B cell (primary cell): ENCODE measurements around the gene SFMBT2. TPM values are rescaled to one million over a fixed set of nuclear protein-coding genes. Genes with fewer than 3 reads are reported as not detected.

Experiments used
- ATAC-seq: fragments of 200-7000 bp; cut with Tn5 transposase; one replicate; pipeline ENCODE4 v1.10.0; 2021; ENCODE audit warnings: low read depth, mild to moderate bottlenecking, moderate number of reproducible peaks, moderate library complexity
- CTCF ChIA-PET: fragments of 350-600 bp; sonication (Branson Sonifier 250); formaldehyde crosslinking; loops from one replicate; lab custom pipeline; 2021; ENCODE audit warnings: antibody characterized with exemption, inconsistent platforms; lab: Charles Lee
- POLR2A ChIA-PET: fragments of 350-600 bp; sonication (Branson Sonifier 250); formaldehyde crosslinking; loops from one replicate; lab custom pipeline; 2021; ENCODE audit warnings: antibody characterized with exemption; lab: Charles Lee
- DNase-seq: peaks from one replicate; pipeline ENCODE4 v3.0.0; 2013
- H2AFZ ChIP-seq: 2 replicates; pipeline ENCODE4 v1.6.1; 2012; ENCODE audit warnings: mild to moderate bottlenecking, low read depth, low read length; ENCODE audit not compliant: insufficient read depth, poor library complexity, severe bottlenecking
- H3K27ac ChIP-seq, 2 donors: 1 replicate in 1 of 2; 2 replicates in 1 of 2; pipeline ENCODE4 v1.5.1; 2012 to 2013; ENCODE audit warnings: low read length in 2 of 2, mild to moderate bottlenecking in 2 of 2, moderate library complexity in 1 of 2
- H3K27me3 ChIP-seq, 4 experiments: fragments of 200-600 bp in 1 of 4; sonication (generic) in 1 of 4; replicated peaks in 1 of 4; 1 replicate in 2 of 4; 2 replicates in 2 of 4; pipeline versions ENCODE4 v1.6.1 to v1.7.0; 2013 to 2016; ENCODE audit warnings: low read length in 3 of 4, mild to moderate bottlenecking in 2 of 4, mixed read lengths in 1 of 4, moderate library complexity in 1 of 4; ENCODE audit not compliant: insufficient read depth in 4 of 4, control insufficient read depth in 3 of 4; ENCODE audit errors: control extremely low read depth in 1 of 4
- H3K36me3 ChIP-seq, 2 experiments: replicated peaks in 1 of 2; 1 replicate in 1 of 2; 2 replicates in 1 of 2; pipeline versions ENCODE4 v1.6.1 to v1.7.1; 2013; ENCODE audit warnings: low read length in 1 of 2; ENCODE audit not compliant: insufficient read depth in 2 of 2, control insufficient read depth in 1 of 2; ENCODE audit errors: control extremely low read depth in 1 of 2, extremely low read depth in 1 of 2
- H3K4me1 ChIP-seq, 2 donors: fragments of 200-600 bp in 1 of 2; sonication (generic) in 1 of 2; 1 replicate in 1 of 2; 2 replicates in 1 of 2; pipeline versions ENCODE4 v1.5.1 to v1.6.1; 2013 to 2017; ENCODE audit warnings: low read length in 2 of 2; ENCODE audit not compliant: control insufficient read depth in 2 of 2, insufficient read depth in 2 of 2
- H3K4me2 ChIP-seq: replicated peaks from 2 replicates; pipeline ENCODE3; 2012; ENCODE audit warnings: mild to moderate bottlenecking, low read depth, low read length; ENCODE audit not compliant: poor library complexity, severe bottlenecking
- H3K4me3 ChIP-seq, 5 experiments: fragments of 200-600 bp in 1 of 5; sonication (generic) in 1 of 5; 1 replicate in 3 of 5; 2 replicates in 2 of 5; pipeline versions ENCODE4 v1.5.1 to v1.7.0; 2011 to 2016; ENCODE audit warnings: low read length in 4 of 5, mild to moderate bottlenecking in 4 of 5, low read depth in 2 of 5, control low read depth in 1 of 5, moderate library complexity in 1 of 5; ENCODE audit not compliant: insufficient read depth in 1 of 5; ENCODE audit errors: control extremely low read depth in 1 of 5, extremely low read depth in 1 of 5
- H3K79me2 ChIP-seq: fragments of 200-600 bp; sonication (generic); one replicate; pipeline ENCODE4 v1.6.0; 2016; ENCODE audit warnings: low read length; ENCODE audit not compliant: control insufficient read depth, insufficient read depth
- H3K9ac ChIP-seq: fragments of 200-600 bp; sonication (generic); 2 replicates; pipeline ENCODE4 v1.6.1; 2017; ENCODE audit warnings: mild to moderate bottlenecking, low read length, moderate library complexity
- H3K9me3 ChIP-seq, 3 donors: one replicate each; pipeline versions ENCODE4 v1.6.1 to v1.7.1; 2013; ENCODE audit warnings: low read length in 2 of 3; ENCODE audit not compliant: control insufficient read depth in 2 of 3, insufficient read depth in 1 of 3; ENCODE audit errors: control extremely low read depth in 1 of 3
- H4K20me1 ChIP-seq: 2 replicates; pipeline ENCODE4 v1.6.0; 2012; ENCODE audit warnings: mild to moderate bottlenecking, low read length; ENCODE audit not compliant: insufficient read depth, control insufficient read depth, poor library complexity, severe bottlenecking
- H3K27ac Mint-ChIP-seq: one replicate; pipeline ENCODE4 v1.8.0; 2021; ENCODE audit warnings: mixed read lengths
- H3K27me3 Mint-ChIP-seq: one replicate; pipeline ENCODE4 v1.8.0; 2021; ENCODE audit warnings: mixed read lengths
- H3K4me1 Mint-ChIP-seq: one replicate; pipeline ENCODE4 v1.8.0; 2021; ENCODE audit warnings: mixed read lengths
- H3K4me3 Mint-ChIP-seq: one replicate; pipeline ENCODE4 v1.8.0; 2021; ENCODE audit warnings: mixed read lengths
- H3K9me3 Mint-ChIP-seq: one replicate; pipeline ENCODE4 v1.8.0; 2022; ENCODE audit warnings: mixed read lengths; ENCODE audit not compliant: insufficient read depth
- CTCF ChIP-seq: fragments of 200-600 bp; IDR thresholded peaks from one replicate; pipeline ENCODE4 v1.8.0; 2022; ENCODE audit warnings: antibody characterized with exemption, mild to moderate bottlenecking
- EZH2 ChIP-seq: IDR thresholded peaks from 2 replicates; pipeline ENCODE4 v1.6.1; 2012; ENCODE audit warnings: borderline replicate concordance, low read depth, mild to moderate bottlenecking, moderate library complexity, low read length; ENCODE audit not compliant: insufficient read depth, poor library complexity, severe bottlenecking
- WGBS: methylation state at CpG from one replicate; pipeline ENCODE4 v1.1.5; 2013; ENCODE audit warnings: missing lambda C conversion rate; ENCODE audit not compliant: insufficient coverage; 5-methylcytosine and 5-hydroxymethylcytosine counted together
- intact Hi-C: fragments of 100-400 bp; cut with micrococcal nuclease; formaldehyde crosslinking; loops from one replicate; pipeline ENCODE4 v1.10.0; 2022
- polyA plus RNA-seq: library from polyadenylated mRNA; depleted of rRNA; stranded (reverse); fragments of >200 nt; gene quantifications from 2 replicates; pipeline ENCODE4 v1.2.3, GENCODE V29; 2012
- total RNA-seq, 2 donors: library from RNA; stranded (reverse); fragments of 120-200 nt in 1 of 2; gene quantifications; 1 replicate in 1 of 2; 2 replicates in 1 of 2; pipeline versions ENCODE4 v1.2.3 to v1.2.4, GENCODE V29; 2013 to 2022

Gene SFMBT2
- total and polyA plus RNA-seq, 2 donors (not counting 1 experiment from before 2014, with no cell fraction given): 2.3 to 24.0 TPM

GRCh38 chr10:7412237-7412927 lies 1.5 kb upstream of the SFMBT2 start:
- peaks cover 10% of the 10 kb centered on the region for H3K27me3 Mint-ChIP-seq
- Histone ChIP-seq H2AFZ (peak overlapping the region; percentile 82), H3K4me2 (peak overlapping the region; percentile 99), H3K9ac (peak overlapping the region; percentile 64), H3K4me3 (peak overlapping the region in 4 of 5 experiments; percentile 58 to 83 (median 74)), H3K27ac (no peak overlapping the region), H3K9me3 (peaks cover 0 to 6% (median 0%) of the 10 kb centered on the region in 3 donors), H3K36me3 (no peaks in the 10 kb centered on the region), H3K4me1 (peaks cover 17 to 31% of the 10 kb centered on the region in 2 donors), H3K79me2 (peaks cover 29% of the 10 kb centered on the region), H3K27me3 (peaks cover 0 to 21% (median 11%) of the 10 kb centered on the region in 4 experiments), H4K20me1 (no peaks in the 10 kb centered on the region)
- POLR2A ChIA-PET: no interaction called here
- H3K9me3 Mint-ChIP-seq: no peaks in the 10 kb centered on the region
- ATAC-seq: no peak
- TF ChIP-seq CTCF (no peak), EZH2 (no peak)
- peak; percentile 56 for DNase-seq
- intact Hi-C loops: loop anchor here (5.0 kb wide), 2 partner anchors 35 to 1730 kb away; partner anchors contain the start of gene TASOR2
- peaks cover 37% of the 10 kb centered on the region for H3K4me1 Mint-ChIP-seq
- peak overlapping the region; percentile 93 for H3K4me3 Mint-ChIP-seq
- WGBS: 4% methylated on average over 50 of the region's 51 CpGs
- CTCF ChIA-PET: interaction anchor here (0.9 to 6.5 kb wide), 8 partner anchors 9 to 491 kb away, joined by 3 to 51 read pairs (median 4); no protein-coding TSS in a partner anchor
- peak overlapping the region; percentile 26 for H3K27ac Mint-ChIP-seq
